HepG2 (cell line): ENCODE data around the gene NOL4L. TPM values are rescaled to one million over a fixed set of nuclear protein-coding genes. Genes with fewer than 3 reads are reported as not detected.

Source experiments
- EP300 ChIP-seq, 3 experiments: sonication (generic) in 1 of 3; formaldehyde crosslinking in 1 of 3; IDR thresholded peaks; 2 replicates each; pipeline versions ENCODE4 v1.5.1 to v1.6.1; 2011 to 2020; ENCODE audit warnings: low read depth in 2 of 3, low read length in 2 of 3, borderline replicate concordance in 1 of 3, improper control_type of control experiment in 1 of 3, mild to moderate bottlenecking in 1 of 3, missing genetic modification reagents in 1 of 3, moderate library complexity in 1 of 3
- HOXA7 ChIP-seq: sonication (generic); formaldehyde crosslinking; IDR thresholded peaks from 2 replicates; pipeline ENCODE4 v1.8.1; 2022; ENCODE audit warnings: mild to moderate bottlenecking, missing genetic modification reagents, moderate library complexity
- MXI1 ChIP-seq: IDR thresholded peaks from 3 replicates; pipeline ENCODE4 v1.6.1; 2012; ENCODE audit warnings: low read depth, low read length, inconsistent platforms, borderline replicate concordance
- RELA ChIP-seq: sonication (generic); formaldehyde crosslinking; IDR thresholded peaks from 2 replicates; pipeline ENCODE4 v1.4.0; 2020; ENCODE audit warnings: missing genetic modification reagents
- RFX3 ChIP-seq: IDR thresholded peaks from 2 replicates; pipeline ENCODE4 v1.6.1; 2016; ENCODE audit warnings: missing biosample characterization, missing genetic modification reagents
- SNRNP70 ChIP-seq: fragments of 200-400 bp; formaldehyde crosslinking; IDR thresholded peaks from 2 replicates; pipeline ENCODE4 v1.6.1; 2017; ENCODE audit warnings: mild to moderate bottlenecking, low read depth, low read length, moderate library complexity
- ZNF207 ChIP-seq: fragments of 450-650 bp; IDR thresholded peaks from 2 replicates; pipeline ENCODE4 v1.6.1; 2016; ENCODE audit warnings: antibody characterized with exemption, borderline replicate concordance
- ZNF264 ChIP-seq: sonication (generic); formaldehyde crosslinking; IDR thresholded peaks from 2 replicates; pipeline ENCODE4 v1.4.0; 2020; ENCODE audit warnings: missing genetic modification reagents
- ZNF552 ChIP-seq: sonication (generic); formaldehyde crosslinking; IDR thresholded peaks from 2 replicates; pipeline ENCODE4 v1.9.0; 2022; ENCODE audit warnings: missing genetic modification reagents, mild to moderate bottlenecking, borderline replicate concordance
- ZNF652 ChIP-seq: IDR thresholded peaks from 2 replicates; pipeline ENCODE4 v1.6.1; 2016; ENCODE audit warnings: low read depth, borderline replicate concordance
- ZNF746 ChIP-seq: sonication (generic); formaldehyde crosslinking; IDR thresholded peaks from 2 replicates; pipeline ENCODE4 v1.8.0; 2022; ENCODE audit warnings: mild to moderate bottlenecking, missing genetic modification reagents
- ZNF790 ChIP-seq: sonication (generic); formaldehyde crosslinking; IDR thresholded peaks from 2 replicates; pipeline ENCODE4 v1.8.0; 2022; ENCODE audit warnings: missing genetic modification reagents, mild to moderate bottlenecking, borderline replicate concordance
- ZSCAN21 ChIP-seq: sonication (generic); formaldehyde crosslinking; IDR thresholded peaks from 2 replicates; pipeline ENCODE4 v1.8.0; 2022; ENCODE audit warnings: mild to moderate bottlenecking, missing genetic modification reagents, moderate library complexity, borderline replicate concordance
- polyA plus RNA-seq, 8 experiments: library from polyadenylated mRNA; depleted of rRNA in 3 of 8; stranded (reverse) in 7 of 8; unstranded in 1 of 8; fragments of >200 nt; fragmentation: Illumina TruSeq in 4 of 8; extraction: Trizol in 4 of 8; gene quantifications; 2 replicates each; pipeline versions ENCODE4 v1.2.1 to v1.2.3, GENCODE V29; 2011 to 2016; ENCODE audit warnings: low read depth in 4 of 8, missing spikeins in 1 of 8, mixed read lengths in 1 of 8; ENCODE audit not compliant: insufficient read depth in 1 of 8
- total RNA-seq, 5 experiments: library from RNA; depleted of rRNA; stranded (reverse); fragments of >200 nt; fragmentation: Illumina TruSeq; extraction: Trizol; gene quantifications; 2 replicates each; pipeline ENCODE4 v1.2.3, GENCODE V29; 2016; ENCODE audit warnings: low read depth in 1 of 5
- TF ChIP-seq, protein P1 (sequence below): sonication (generic); formaldehyde crosslinking; IDR thresholded peaks from 2 replicates; pipeline ENCODE4 v1.4.0; 2020; ENCODE audit warnings: missing genetic modification reagents
- TF ChIP-seq, protein P2 (sequence below): sonication (generic); formaldehyde crosslinking; conservative IDR thresholded peaks from 2 replicates; pipeline ENCODE4 v1.4.0; 2020; ENCODE audit warnings: missing genetic modification reagents
- TF ChIP-seq, protein P3 (sequence below): sonication (generic); formaldehyde crosslinking; IDR thresholded peaks from 2 replicates; pipeline ENCODE4 v1.5.0; 2020; ENCODE audit warnings: mild to moderate bottlenecking, missing genetic modification reagents, borderline replicate concordance
- TF ChIP-seq, protein P4 (sequence below): sonication (generic); formaldehyde crosslinking; IDR thresholded peaks from 2 replicates; pipeline ENCODE4 v1.5.0; 2020; ENCODE audit warnings: mild to moderate bottlenecking, missing genetic modification reagents

Gene NOL4L
- total and polyA plus RNA-seq, 2 of the 13 experiments (the other 11 are each of a cell fraction or from before 2014, with no cell fraction given), result 16.6 to 35.4 TPM

DNA sequence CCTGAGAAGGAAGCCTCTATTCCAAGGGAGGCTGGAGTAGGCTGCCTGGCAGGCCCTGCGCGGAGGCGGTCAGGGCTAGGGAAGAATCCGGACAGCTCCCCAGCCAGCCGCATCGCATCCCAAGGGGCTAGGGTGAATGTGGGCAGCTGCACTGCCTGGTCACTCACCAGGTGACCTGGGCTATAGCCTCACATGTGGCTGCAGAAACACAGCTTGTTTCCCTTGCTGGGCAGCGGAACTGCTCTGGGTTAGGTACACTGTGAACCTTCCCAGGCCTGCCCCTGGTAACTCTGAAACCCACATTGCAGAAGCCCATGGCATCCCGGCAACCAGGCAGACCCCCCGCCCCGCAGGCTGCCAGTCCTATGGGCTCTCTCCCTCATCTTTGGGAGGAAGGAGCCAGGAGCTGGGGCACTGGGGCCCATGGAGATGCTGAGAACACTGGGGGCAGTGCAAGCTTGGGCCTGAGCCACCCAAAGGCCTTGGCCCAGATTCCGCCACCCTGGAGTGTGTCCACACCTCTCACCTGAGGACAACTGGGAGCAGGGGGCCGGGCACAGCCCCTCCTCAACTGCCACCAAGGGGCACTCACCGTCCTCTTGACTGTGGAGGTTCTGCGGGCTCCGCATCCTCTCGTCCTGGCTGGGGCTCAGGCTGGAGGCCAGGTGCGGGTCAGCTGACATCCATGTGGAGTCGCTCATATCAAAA, 111.0 kb downstream of the NOL4L start (continued):
- TF ChIP-seq ZNF264 (no peak), ZNF207 (no peak), ZNF652 (no peak), RELA (CRISPR knock-in tag) (no peak), HOXA7 (CRISPR knock-in tag) (no peak), RFX3 (no peak), SNRNP70 (no peak), ZNF746 (CRISPR knock-in tag) (no peak), ZSCAN21 (CRISPR knock-in tag) (peak; percentile 66; the same call in 1 of the 2 replicates), MXI1 (no peak), EP300 (IDR thresholded peaks at IDR 0.05; ENCODE audit: low read depth in 2 of 2, low read length in 2 of 2) (0 out of 4 replicates have a peak, but pooled peaks of 1 of the 2 experiments have one; percentile 4), EP300 (CRISPR knock-in tag; IDR thresholded peaks at IDR 0.05; ENCODE audit: borderline replicate concordance) (no peak), ZNF552 (CRISPR knock-in tag) (0 out of 2 replicates have a peak, but pooled peaks have one; percentile 10), ZNF790 (CRISPR knock-in tag) (no peak)
- TF ChIP-seq, protein P1, sequence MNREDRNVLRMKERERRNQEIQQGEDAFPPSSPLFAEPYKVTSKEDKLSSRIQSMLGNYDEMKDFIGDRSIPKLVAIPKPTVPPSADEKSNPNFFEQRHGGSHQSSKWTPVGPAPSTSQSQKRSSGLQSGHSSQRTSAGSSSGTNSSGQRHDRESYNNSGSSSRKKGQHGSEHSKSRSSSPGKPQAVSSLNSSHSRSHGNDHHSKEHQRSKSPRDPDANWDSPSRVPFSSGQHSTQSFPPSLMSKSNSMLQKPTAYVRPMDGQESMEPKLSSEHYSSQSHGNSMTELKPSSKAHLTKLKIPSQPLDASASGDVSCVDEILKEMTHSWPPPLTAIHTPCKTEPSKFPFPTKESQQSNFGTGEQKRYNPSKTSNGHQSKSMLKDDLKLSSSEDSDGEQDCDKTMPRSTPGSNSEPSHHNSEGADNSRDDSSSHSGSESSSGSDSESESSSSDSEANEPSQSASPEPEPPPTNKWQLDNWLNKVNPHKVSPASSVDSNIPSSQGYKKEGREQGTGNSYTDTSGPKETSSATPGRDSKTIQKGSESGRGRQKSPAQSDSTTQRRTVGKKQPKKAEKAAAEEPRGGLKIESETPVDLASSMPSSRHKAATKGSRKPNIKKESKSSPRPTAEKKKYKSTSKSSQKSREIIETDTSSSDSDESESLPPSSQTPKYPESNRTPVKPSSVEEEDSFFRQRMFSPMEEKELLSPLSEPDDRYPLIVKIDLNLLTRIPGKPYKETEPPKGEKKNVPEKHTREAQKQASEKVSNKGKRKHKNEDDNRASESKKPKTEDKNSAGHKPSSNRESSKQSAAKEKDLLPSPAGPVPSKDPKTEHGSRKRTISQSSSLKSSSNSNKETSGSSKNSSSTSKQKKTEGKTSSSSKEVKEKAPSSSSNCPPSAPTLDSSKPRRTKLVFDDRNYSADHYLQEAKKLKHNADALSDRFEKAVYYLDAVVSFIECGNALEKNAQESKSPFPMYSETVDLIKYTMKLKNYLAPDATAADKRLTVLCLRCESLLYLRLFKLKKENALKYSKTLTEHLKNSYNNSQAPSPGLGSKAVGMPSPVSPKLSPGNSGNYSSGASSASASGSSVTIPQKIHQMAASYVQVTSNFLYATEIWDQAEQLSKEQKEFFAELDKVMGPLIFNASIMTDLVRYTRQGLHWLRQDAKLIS (CRISPR knock-in tag), result no peak
- TF ChIP-seq, protein P2, sequence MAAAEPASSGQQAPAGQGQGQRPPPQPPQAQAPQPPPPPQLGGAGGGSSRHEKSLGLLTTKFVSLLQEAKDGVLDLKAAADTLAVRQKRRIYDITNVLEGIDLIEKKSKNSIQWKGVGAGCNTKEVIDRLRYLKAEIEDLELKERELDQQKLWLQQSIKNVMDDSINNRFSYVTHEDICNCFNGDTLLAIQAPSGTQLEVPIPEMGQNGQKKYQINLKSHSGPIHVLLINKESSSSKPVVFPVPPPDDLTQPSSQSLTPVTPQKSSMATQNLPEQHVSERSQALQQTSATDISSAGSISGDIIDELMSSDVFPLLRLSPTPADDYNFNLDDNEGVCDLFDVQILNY (CRISPR knock-in tag), result no peak
- TF ChIP-seq, protein P3, sequence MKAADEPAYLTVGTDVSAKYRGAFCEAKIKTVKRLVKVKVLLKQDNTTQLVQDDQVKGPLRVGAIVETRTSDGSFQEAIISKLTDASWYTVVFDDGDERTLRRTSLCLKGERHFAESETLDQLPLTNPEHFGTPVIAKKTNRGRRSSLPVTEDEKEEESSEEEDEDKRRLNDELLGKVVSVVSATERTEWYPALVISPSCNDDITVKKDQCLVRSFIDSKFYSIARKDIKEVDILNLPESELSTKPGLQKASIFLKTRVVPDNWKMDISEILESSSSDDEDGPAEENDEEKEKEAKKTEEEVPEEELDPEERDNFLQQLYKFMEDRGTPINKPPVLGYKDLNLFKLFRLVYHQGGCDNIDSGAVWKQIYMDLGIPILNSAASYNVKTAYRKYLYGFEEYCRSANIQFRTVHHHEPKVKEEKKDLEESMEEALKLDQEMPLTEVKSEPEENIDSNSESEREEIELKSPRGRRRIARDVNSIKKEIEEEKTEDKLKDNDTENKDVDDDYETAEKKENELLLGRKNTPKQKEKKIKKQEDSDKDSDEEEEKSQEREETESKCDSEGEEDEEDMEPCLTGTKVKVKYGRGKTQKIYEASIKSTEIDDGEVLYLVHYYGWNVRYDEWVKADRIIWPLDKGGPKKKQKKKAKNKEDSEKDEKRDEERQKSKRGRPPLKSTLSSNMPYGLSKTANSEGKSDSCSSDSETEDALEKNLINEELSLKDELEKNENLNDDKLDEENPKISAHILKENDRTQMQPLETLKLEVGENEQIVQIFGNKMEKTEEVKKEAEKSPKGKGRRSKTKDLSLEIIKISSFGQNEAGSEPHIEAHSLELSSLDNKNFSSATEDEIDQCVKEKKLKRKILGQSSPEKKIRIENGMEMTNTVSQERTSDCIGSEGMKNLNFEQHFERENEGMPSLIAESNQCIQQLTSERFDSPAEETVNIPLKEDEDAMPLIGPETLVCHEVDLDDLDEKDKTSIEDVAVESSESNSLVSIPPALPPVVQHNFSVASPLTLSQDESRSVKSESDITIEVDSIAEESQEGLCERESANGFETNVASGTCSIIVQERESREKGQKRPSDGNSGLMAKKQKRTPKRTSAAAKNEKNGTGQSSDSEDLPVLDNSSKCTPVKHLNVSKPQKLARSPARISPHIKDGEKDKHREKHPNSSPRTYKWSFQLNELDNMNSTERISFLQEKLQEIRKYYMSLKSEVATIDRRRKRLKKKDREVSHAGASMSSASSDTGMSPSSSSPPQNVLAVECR, result peak; percentile 0; the same call in 1 of the 2 replicates
- TF ChIP-seq, protein P4, sequence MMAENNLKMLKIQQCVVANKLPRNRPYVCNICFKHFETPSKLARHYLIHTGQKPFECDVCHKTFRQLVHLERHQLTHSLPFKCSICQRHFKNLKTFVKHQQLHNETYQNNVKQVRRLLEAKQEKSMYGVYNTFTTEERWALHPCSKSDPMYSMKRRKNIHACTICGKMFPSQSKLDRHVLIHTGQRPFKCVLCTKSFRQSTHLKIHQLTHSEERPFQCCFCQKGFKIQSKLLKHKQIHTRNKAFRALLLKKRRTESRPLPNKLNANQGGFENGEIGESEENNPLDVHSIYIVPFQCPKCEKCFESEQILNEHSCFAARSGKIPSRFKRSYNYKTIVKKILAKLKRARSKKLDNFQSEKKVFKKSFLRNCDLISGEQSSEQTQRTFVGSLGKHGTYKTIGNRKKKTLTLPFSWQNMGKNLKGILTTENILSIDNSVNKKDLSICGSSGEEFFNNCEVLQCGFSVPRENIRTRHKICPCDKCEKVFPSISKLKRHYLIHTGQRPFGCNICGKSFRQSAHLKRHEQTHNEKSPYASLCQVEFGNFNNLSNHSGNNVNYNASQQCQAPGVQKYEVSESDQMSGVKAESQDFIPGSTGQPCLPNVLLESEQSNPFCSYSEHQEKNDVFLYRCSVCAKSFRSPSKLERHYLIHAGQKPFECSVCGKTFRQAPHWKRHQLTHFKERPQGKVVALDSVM (CRISPR knock-in tag), result 0 out of 2 replicates have a peak, but pooled peaks have one; percentile 15
